Measurements from ENCODE around the gene MACROD2. TPM values are rescaled to one million over a fixed set of nuclear protein-coding genes. Genes with fewer than 3 reads are reported as not detected.

Gene MACROD2
- total RNA-seq, 1 experiment from 2014 or later: 3.7 TPM

GRCh38 chr20:15593081-15593480, 1597.8 kb downstream of the MACROD2 start:
- no peaks in the 10 kb centered on the region for H3K36me3 ChIP-seq (ENCODE audit: control insufficient read depth in 1 of 2, insufficient read depth in 2 of 2, low read length in 2 of 2)
- peaks cover 5 to 10% of the 10 kb centered on the region in 2 experiments; a peak in 2 of 4 replicates for H3K9me3 ChIP-seq (ENCODE audit: control insufficient read depth in 1 of 2, insufficient read depth in 1 of 2, low read depth in 1 of 2, low read length in 2 of 2)
- no peak for TF ChIP-seq YY1 (IDR thresholded peaks at IDR 0.05; ENCODE audit: extremely low read depth, insufficient replicate concordance, low read depth, low read length)
- no peak for TF ChIP-seq EGR1 (IDR thresholded peaks at IDR 0.05; ENCODE audit: low read depth)
- TF ChIP-seq ZFX (IDR thresholded peaks at IDR 0.05): no peak
- no peak for TF ChIP-seq SIN3A (IDR thresholded peaks at IDR 0.05; ENCODE audit: low read depth)
- no peak for TF ChIP-seq EZH2phosphoT487 (IDR thresholded peaks at IDR 0.05; ENCODE audit: borderline replicate concordance)
- TF ChIP-seq CTCF (IDR thresholded peaks at IDR 0.05 in 2 of 3, conservative IDR thresholded peaks at IDR 0.05 in 1 of 3; ENCODE audit: borderline replicate concordance in 1 of 3, insufficient read depth in 1 of 3, low read depth in 2 of 3, low read length in 2 of 3): no peak
- no peak for TF ChIP-seq CBX3 (IDR thresholded peaks at IDR 0.05; ENCODE audit: low read depth)
- no peak for TF ChIP-seq SP1 (IDR thresholded peaks at IDR 0.05; ENCODE audit: low read depth)
- TF ChIP-seq JUND (IDR thresholded peaks at IDR 0.05): no peak
- TF ChIP-seq, protein P1, sequence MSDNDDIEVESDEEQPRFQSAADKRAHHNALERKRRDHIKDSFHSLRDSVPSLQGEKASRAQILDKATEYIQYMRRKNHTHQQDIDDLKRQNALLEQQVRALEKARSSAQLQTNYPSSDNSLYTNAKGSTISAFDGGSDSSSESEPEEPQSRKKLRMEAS (IDR thresholded peaks at IDR 0.05): no peak
- no peak for TF ChIP-seq RAD21 (IDR thresholded peaks at IDR 0.05; ENCODE audit: low read depth)
- TF ChIP-seq, protein P2, sequence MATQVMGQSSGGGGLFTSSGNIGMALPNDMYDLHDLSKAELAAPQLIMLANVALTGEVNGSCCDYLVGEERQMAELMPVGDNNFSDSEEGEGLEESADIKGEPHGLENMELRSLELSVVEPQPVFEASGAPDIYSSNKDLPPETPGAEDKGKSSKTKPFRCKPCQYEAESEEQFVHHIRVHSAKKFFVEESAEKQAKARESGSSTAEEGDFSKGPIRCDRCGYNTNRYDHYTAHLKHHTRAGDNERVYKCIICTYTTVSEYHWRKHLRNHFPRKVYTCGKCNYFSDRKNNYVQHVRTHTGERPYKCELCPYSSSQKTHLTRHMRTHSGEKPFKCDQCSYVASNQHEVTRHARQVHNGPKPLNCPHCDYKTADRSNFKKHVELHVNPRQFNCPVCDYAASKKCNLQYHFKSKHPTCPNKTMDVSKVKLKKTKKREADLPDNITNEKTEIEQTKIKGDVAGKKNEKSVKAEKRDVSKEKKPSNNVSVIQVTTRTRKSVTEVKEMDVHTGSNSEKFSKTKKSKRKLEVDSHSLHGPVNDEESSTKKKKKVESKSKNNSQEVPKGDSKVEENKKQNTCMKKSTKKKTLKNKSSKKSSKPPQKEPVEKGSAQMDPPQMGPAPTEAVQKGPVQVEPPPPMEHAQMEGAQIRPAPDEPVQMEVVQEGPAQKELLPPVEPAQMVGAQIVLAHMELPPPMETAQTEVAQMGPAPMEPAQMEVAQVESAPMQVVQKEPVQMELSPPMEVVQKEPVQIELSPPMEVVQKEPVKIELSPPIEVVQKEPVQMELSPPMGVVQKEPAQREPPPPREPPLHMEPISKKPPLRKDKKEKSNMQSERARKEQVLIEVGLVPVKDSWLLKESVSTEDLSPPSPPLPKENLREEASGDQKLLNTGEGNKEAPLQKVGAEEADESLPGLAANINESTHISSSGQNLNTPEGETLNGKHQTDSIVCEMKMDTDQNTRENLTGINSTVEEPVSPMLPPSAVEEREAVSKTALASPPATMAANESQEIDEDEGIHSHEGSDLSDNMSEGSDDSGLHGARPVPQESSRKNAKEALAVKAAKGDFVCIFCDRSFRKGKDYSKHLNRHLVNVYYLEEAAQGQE (IDR thresholded peaks at IDR 0.05; ENCODE audit: low read depth): no peak
- TF ChIP-seq ATF3 (IDR thresholded peaks at IDR 0.05): no peak
- TF ChIP-seq ZBTB33 (IDR thresholded peaks at IDR 0.05; ENCODE audit: extremely low read depth, insufficient replicate concordance, low read length): no peak
- no peak for TF ChIP-seq CEBPB (IDR thresholded peaks at IDR 0.05; ENCODE audit: low read depth)
- no peak for TF ChIP-seq POLR2AphosphoS5 (IDR thresholded peaks at IDR 0.05; ENCODE audit: low read depth, low read length)
- TF ChIP-seq ELF1 (IDR thresholded peaks at IDR 0.05; ENCODE audit: borderline replicate concordance, low read depth): no peak
- TF ChIP-seq TCF7L2 (IDR thresholded peaks at IDR 0.05; ENCODE audit: borderline replicate concordance, extremely low read depth, insufficient read depth, insufficient read length): no peak
- TF ChIP-seq EZH2 (IDR thresholded peaks at IDR 0.05): no peak
- ChIA-PET POLR2A (no interaction called here), CTCF (no interaction called here), RAD21 (ENCODE audit: low non-redundant PET in 1 of 2, low total read pairs in 2 of 2, uncharacterized antibody in 2 of 2, unreplicated experiment in 2 of 2) (no interaction called here)
- no peak overlapping the region for H3K9ac ChIP-seq (ENCODE audit: low read length)
- ATAC-seq: no peak
- no peaks in the 10 kb centered on the region for H3K27me3 ChIP-seq (ENCODE audit: insufficient read depth, low read length)
- no peaks in the 10 kb centered on the region for H3K79me2 ChIP-seq (ENCODE audit: insufficient read depth, low read length)
- intact Hi-C loops (cut with micrococcal nuclease): no loop called here
- no peak overlapping the region for H3K4me2 ChIP-seq (ENCODE audit: low read length)
- H3K27ac ChIP-seq (ENCODE audit: low read depth, low read length): no peak overlapping the region
- H3K4me1 ChIP-seq (ENCODE audit: control insufficient read depth in 1 of 2, insufficient read depth in 2 of 2, low read length in 2 of 2): no peaks in the 10 kb centered on the region
- no peak for DNase-seq (ENCODE audit: low read depth, low spot score)
- BruUV-seq (replicated peaks): no TSS peak
- no peaks in the 10 kb centered on the region for H4K20me1 ChIP-seq (ENCODE audit: insufficient read depth)
- H3K9me2 ChIP-seq (ENCODE audit: insufficient read depth): no peaks in the 10 kb centered on the region
- no peak overlapping the region for H2AFZ ChIP-seq (ENCODE audit: low read depth, low read length, poor library complexity, severe bottlenecking)
- no peak overlapping the region for H3K4me3 ChIP-seq (replicated peaks in 1 of 2; ENCODE audit: low read depth in 1 of 2, low read length in 2 of 2)

Measured in HCT116 (cell line).